HG03060 (cell line): ENCODE results near the gene SDHD.

Experiments
- ATAC-seq: cut with Tn5 transposase; IDR thresholded peaks from one replicate; pipeline ENCODE4 v1.9.1; 2021; ENCODE audit warnings: low read depth, moderate number of reproducible peaks; ENCODE audit not compliant: unreplicated experiment

SDHD gene

GRCh38 chr11:112097734-112098528, 11.3 kb downstream of the SDHD start:
- ATAC-seq, result no peak

- no peak for ATAC-seq
These were observed 13.8 kb downstream of the SDHD start for GRCh38 chr11:112100462-112100861.

- no peak for ATAC-seq
These were observed 16.8 kb downstream of the SDHD start for GRCh38 chr11:112103446-112103845.

GRCh38 chr11:112106070-112106469, 19.4 kb downstream of the SDHD start:
- no peak for ATAC-seq

- ATAC-seq, result no peak
These were observed 27.1 kb downstream of the SDHD start for GRCh38 chr11:112113539-112114457.

- ATAC-seq, result no peak
These were observed 27.8 kb downstream of the SDHD start for GRCh38 chr11:112114460-112114859.

GRCh38 chr11:112115386-112115785, 28.7 kb downstream of the SDHD start:
- ATAC-seq, result no peak

GRCh38 chr11:112118176-112118575, 31.5 kb downstream of the SDHD start:
- no peak for ATAC-seq

- ATAC-seq, result no peak
These were observed 35.4 kb downstream of the SDHD start for GRCh38 chr11:112121981-112122615.

- no peak for ATAC-seq
These were observed 36.5 kb downstream of the SDHD start for GRCh38 chr11:112123129-112123528.

GRCh38 chr11:112127056-112127455, 40.4 kb downstream of the SDHD start:
- ATAC-seq, result no peak

GRCh38 chr11:112128483-112129121, 41.9 kb downstream of the SDHD start:
- no peak for ATAC-seq

- no peak for ATAC-seq
These were observed 43.0 kb downstream of the SDHD start for GRCh38 chr11:112129656-112130055.

- ATAC-seq, result no peak
These were observed 46.1 kb downstream of the SDHD start for GRCh38 chr11:112132737-112133136.

- ATAC-seq, result no peak
These were observed 47.8 kb downstream of the SDHD start for GRCh38 chr11:112134473-112134872.

- no peak for ATAC-seq
These were observed 56.9 kb downstream of the SDHD start for GRCh38 chr11:112143597-112143996.
